Measurements from ENCODE around the gene PACS2. TPM values are rescaled to one million over a fixed set of nuclear protein-coding genes. Genes with fewer than 3 reads are reported as not detected.

PACS2 gene
- total and polyA plus RNA-seq, 2 of the 8 experiments (the other 6 are each of a cell fraction or from before 2014, with no cell fraction given) = 38.0 to 62.8 TPM

DNA sequence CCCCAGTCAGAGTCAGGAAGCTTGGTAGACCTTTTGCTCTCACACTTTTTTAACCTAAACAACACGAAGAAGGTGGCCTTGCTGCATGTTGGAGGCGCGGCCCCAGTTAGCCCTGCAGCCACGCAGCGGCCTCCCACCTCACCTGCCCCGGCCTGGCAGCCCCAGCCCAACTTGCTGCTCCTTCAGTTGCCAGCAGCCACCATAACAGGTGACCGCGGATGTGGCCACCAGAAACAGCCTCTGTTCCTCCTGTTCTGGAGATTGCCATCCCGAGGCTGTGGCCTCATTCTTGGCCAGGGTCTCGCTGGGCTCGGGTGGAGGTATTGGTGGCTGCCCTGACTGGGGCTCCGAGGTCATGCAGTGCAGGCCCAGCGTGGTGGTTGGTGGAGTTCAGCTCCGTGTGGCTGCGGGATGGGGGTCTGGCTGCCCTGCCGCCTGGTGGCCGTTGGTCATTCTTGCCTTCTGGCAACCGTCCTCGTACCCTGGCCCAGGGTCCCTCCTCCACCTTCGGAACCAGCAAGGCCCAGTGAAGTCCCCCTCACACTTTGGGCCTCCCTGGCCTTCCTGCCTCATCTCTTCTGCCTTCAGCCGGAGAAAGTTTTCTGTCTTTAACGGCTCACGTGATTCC is 63.1 kb downstream of the PACS2 start:
- Histone ChIP-seq H3K4ac (replicated peaks; ENCODE audit: insufficient read length, low read depth, low read length) (no peak overlapping the region), H3K9me3 (ENCODE audit: insufficient read depth in 2 of 2, low read depth in 1 of 2, low read length in 1 of 2) (peaks cover 0 to 4% of the 10 kb centered on the region in 2 experiments; a peak in 1 of 4 replicates), H3K4me2 (ENCODE audit: insufficient read depth in 1 of 2, low read depth in 2 of 2, low read length in 2 of 2) (no peak overlapping the region), H3K9ac (replicated peaks in 1 of 4; ENCODE audit: extremely low read depth in 1 of 4, low read depth in 3 of 4, low read length in 3 of 4) (no peak overlapping the region; a peak in 1 of 7 replicates), H2BK120ac (replicated peaks; ENCODE audit: low read depth, low read length) (no peak overlapping the region), H3K14ac (ENCODE audit: insufficient read length) (no peak overlapping the region), H4K5ac (ENCODE audit: insufficient read length, low read depth, low read length) (no peak overlapping the region), H2BK5ac (ENCODE audit: low read depth, low read length) (no peak overlapping the region), H3K79me2 (ENCODE audit: control insufficient read depth in 1 of 2, insufficient read depth in 2 of 2, low read length in 2 of 2) (no peaks in the 10 kb centered on the region), H3K4me1 (replicated peaks in 1 of 4; ENCODE audit: control insufficient read depth in 3 of 4, insufficient read depth in 4 of 4, low read length in 3 of 4) (no peaks in the 10 kb centered on the region), H2BK12ac (ENCODE audit: low read depth, low read length) (no peak overlapping the region), H2AK5ac (ENCODE audit: low read depth, low read length) (no peak overlapping the region), H3K23ac (ENCODE audit: insufficient read length) (no peak overlapping the region), H3K56ac (replicated peaks; ENCODE audit: insufficient read length, low read depth, low read length) (no peak overlapping the region), H4K91ac (replicated peaks; ENCODE audit: insufficient read length, low read length) (no peak overlapping the region), H3K18ac (ENCODE audit: extremely low read depth, low read length) (no peak overlapping the region), H2BK20ac (ENCODE audit: low read length) (no peak overlapping the region), H4K8ac (ENCODE audit: extremely low read depth, insufficient read depth, low read length) (no peak overlapping the region; the same call in 1 of the 2 replicates), H3K27me3 (replicated peaks in 1 of 4; ENCODE audit: control insufficient read depth in 3 of 4, extremely low read depth in 1 of 4, insufficient read depth in 3 of 4, low read length in 3 of 4) (no peaks in the 10 kb centered on the region), H3K4me3 (ENCODE audit: extremely low read depth in 1 of 4, insufficient read depth in 2 of 4, low read depth in 3 of 4, low read length in 4 of 4) (no peak overlapping the region), H2AFZ (ENCODE audit: low read length) (no peak overlapping the region), H3K23me2 (ENCODE audit: low read depth, low read length) (no peaks in the 10 kb centered on the region), H4K20me1 (replicated peaks in 1 of 2; ENCODE audit: control insufficient read depth in 1 of 2, insufficient read depth in 2 of 2, low read length in 2 of 2) (peaks cover 0 to 9% of the 10 kb centered on the region in 2 experiments), H3K27ac (ENCODE audit: low read depth, low read length) (no peak overlapping the region), H3K36me3 (ENCODE audit: control insufficient read depth in 2 of 4, insufficient read depth in 4 of 4, low read length in 3 of 4) (peaks cover 0 to 7% (median 2%) of the 10 kb centered on the region in 4 experiments; a peak in 3 of 8 replicates), H3K79me1 (ENCODE audit: low read depth, low read length) (no peaks in the 10 kb centered on the region), H2BK15ac (ENCODE audit: low read length) (no peak overlapping the region)
- DNase-seq (ENCODE audit: low read depth in 1 of 2, low spot score in 2 of 2) (no peak), FAIRE-seq (no peak)
- 91% methylated on average over 23 of the region's 23 CpGs; no CpG with 5 or more reads in 1 of the 2 experiments for WGBS, 2 experiments (ENCODE audit: extremely low coverage in 1 of 2, insufficient coverage in 1 of 2, insufficient read length in 1 of 2, insufficient replicate concordance in 2 of 2, low coverage in 1 of 2, low lambda C conversion rate in 2 of 2, missing lambda C conversion rate in 1 of 2)
- TF ChIP-seq, protein P1, sequence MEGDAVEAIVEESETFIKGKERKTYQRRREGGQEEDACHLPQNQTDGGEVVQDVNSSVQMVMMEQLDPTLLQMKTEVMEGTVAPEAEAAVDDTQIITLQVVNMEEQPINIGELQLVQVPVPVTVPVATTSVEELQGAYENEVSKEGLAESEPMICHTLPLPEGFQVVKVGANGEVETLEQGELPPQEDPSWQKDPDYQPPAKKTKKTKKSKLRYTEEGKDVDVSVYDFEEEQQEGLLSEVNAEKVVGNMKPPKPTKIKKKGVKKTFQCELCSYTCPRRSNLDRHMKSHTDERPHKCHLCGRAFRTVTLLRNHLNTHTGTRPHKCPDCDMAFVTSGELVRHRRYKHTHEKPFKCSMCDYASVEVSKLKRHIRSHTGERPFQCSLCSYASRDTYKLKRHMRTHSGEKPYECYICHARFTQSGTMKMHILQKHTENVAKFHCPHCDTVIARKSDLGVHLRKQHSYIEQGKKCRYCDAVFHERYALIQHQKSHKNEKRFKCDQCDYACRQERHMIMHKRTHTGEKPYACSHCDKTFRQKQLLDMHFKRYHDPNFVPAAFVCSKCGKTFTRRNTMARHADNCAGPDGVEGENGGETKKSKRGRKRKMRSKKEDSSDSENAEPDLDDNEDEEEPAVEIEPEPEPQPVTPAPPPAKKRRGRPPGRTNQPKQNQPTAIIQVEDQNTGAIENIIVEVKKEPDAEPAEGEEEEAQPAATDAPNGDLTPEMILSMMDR (IDR thresholded peaks at IDR 0.05; ENCODE audit: control extremely low read depth in 1 of 3, insufficient read depth in 1 of 3, low read depth in 1 of 3, low read length in 3 of 3) = peak in 2 of 3 experiments; percentile 29 to 39; a peak in 2 of 4 replicates
- TF ChIP-seq, protein P2, sequence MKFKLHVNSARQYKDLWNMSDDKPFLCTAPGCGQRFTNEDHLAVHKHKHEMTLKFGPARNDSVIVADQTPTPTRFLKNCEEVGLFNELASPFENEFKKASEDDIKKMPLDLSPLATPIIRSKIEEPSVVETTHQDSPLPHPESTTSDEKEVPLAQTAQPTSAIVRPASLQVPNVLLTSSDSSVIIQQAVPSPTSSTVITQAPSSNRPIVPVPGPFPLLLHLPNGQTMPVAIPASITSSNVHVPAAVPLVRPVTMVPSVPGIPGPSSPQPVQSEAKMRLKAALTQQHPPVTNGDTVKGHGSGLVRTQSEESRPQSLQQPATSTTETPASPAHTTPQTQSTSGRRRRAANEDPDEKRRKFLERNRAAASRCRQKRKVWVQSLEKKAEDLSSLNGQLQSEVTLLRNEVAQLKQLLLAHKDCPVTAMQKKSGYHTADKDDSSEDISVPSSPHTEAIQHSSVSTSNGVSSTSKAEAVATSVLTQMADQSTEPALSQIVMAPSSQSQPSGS (IDR thresholded peaks at IDR 0.05; ENCODE audit: low read length) = no peak
- peak in 1 of 2 experiments; percentile 8; a peak in 1 of 4 replicates for TF ChIP-seq RAD21 (IDR thresholded peaks at IDR 0.05 in 1 of 2, conservative IDR thresholded peaks at IDR 0.05 in 1 of 2; ENCODE audit: low read depth in 2 of 2, low read length in 2 of 2)
- ChIA-PET CTCF (ENCODE audit: partially characterized antibody) (interaction anchor here (0.5 to 3.0 kb wide), 16 partner anchors 9 to 1461 kb away, joined by 3 to 10 read pairs (median 4); no protein-coding TSS in a partner anchor), POLR2A (ENCODE audit: partially characterized antibody) (interaction anchor here (0.9 to 1.6 kb wide), 2 partner anchors 13 to 15 kb away, joined by 4 to 5 read pairs; no protein-coding TSS in a partner anchor)

Measured in H1 (cell line).